OCI-LY3 (cell line): ENCODE results near the gene SLFN11.

ENCODE experiments used
- EZH2phosphoT487 ChIP-seq: fragments of 200-600 bp; shearing (Covaris generic); IDR thresholded peaks from 2 replicates; pipeline ENCODE4 v1.6.1; 2018; ENCODE audit warnings: antibody characterized with exemption, mixed run types, low read depth
- TF ChIP-seq, protein P1 (sequence below): fragments of 200-600, 300-600 bp; sonication (generic); IDR thresholded peaks from 2 replicates; pipeline ENCODE4 v1.5.1; 2014; ENCODE audit warnings: antibody characterized with exemption, low read length, low read depth

DNA sequence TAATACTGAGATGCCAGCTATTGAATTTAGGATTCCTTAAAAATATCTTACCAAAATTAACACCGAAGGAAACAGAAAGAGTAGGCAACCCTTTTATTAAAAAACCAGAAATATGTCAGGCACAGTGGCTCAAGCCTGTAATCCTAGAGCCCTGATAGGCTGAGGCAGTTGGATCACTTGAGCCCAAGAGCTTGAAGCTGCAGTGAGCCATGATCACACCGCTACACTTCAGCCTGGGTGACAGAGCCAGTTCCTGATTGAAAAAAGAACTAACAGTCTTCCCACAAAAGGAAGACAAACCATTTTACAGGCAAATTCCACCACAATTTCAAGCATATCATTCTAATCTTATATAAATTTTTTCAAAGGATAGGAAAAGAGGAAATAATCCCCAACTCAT, 43.2 kb upstream of the SLFN11 start:
- TF ChIP-seq, protein P1, sequence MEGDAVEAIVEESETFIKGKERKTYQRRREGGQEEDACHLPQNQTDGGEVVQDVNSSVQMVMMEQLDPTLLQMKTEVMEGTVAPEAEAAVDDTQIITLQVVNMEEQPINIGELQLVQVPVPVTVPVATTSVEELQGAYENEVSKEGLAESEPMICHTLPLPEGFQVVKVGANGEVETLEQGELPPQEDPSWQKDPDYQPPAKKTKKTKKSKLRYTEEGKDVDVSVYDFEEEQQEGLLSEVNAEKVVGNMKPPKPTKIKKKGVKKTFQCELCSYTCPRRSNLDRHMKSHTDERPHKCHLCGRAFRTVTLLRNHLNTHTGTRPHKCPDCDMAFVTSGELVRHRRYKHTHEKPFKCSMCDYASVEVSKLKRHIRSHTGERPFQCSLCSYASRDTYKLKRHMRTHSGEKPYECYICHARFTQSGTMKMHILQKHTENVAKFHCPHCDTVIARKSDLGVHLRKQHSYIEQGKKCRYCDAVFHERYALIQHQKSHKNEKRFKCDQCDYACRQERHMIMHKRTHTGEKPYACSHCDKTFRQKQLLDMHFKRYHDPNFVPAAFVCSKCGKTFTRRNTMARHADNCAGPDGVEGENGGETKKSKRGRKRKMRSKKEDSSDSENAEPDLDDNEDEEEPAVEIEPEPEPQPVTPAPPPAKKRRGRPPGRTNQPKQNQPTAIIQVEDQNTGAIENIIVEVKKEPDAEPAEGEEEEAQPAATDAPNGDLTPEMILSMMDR: no peak
- no peak for TF ChIP-seq EZH2phosphoT487
